SK-N-SH treated with all-trans-retinoic acid at 6 μM for 48 hours (cell line): Measurements from ENCODE around the gene PRKAG2.
A peak's percentile ranks its signal among the peaks of the same experiment; 100 is the strongest.

Experiments
- ATAC-seq: fragments of 200-7000 bp; cut with Tn5 transposase; 3 replicates; pipeline ENCODE4 v1.9.1; 2020; ENCODE audit warnings: mild to moderate bottlenecking, moderate library complexity
- ARNTL ChIP-seq: fragments of 450-650 bp; formaldehyde crosslinking; IDR thresholded peaks from 2 replicates; pipeline ENCODE4 v1.5.0; 2020; ENCODE audit warnings: low read depth, mild to moderate bottlenecking, moderate library complexity, borderline replicate concordance
- CSDC2 ChIP-seq: fragments of 250-450 bp; sonication (Bioruptor Pico); IDR thresholded peaks from 2 replicates; pipeline ENCODE4 v1.5.0; 2020; ENCODE audit warnings: mild to moderate bottlenecking, moderate library complexity
- CSRNP3 ChIP-seq: fragments of 250-450 bp; sonication (Bioruptor Pico); IDR thresholded peaks from 2 replicates; pipeline ENCODE4 v1.5.1; 2021; ENCODE audit warnings: mild to moderate bottlenecking, moderate library complexity
- ESRRG ChIP-seq: fragments of 250-450 bp; sonication (Bioruptor Pico); IDR thresholded peaks from 2 replicates; pipeline ENCODE4 v1.6.1; 2021; ENCODE audit warnings: mild to moderate bottlenecking
- OSR1 ChIP-seq: fragments of 250-450 bp; sonication (Bioruptor Pico); IDR thresholded peaks from 2 replicates; pipeline ENCODE4 v1.8.0; 2022; ENCODE audit warnings: moderate library complexity, mild to moderate bottlenecking, inconsistent platforms
- PATZ1 ChIP-seq: fragments of 250-450 bp; sonication (Bioruptor Pico); IDR thresholded peaks from 2 replicates; pipeline ENCODE4 v1.8.0; 2020; ENCODE audit warnings: mild to moderate bottlenecking, moderate library complexity, borderline replicate concordance
- POU6F1 ChIP-seq: fragments of 250-450 bp; sonication (Bioruptor Pico); IDR thresholded peaks from 2 replicates; pipeline ENCODE4 v1.8.0; 2021; ENCODE audit warnings: low read depth, mild to moderate bottlenecking, moderate library complexity, borderline replicate concordance
- RARB ChIP-seq: fragments of 250-450 bp; sonication (Bioruptor Pico); IDR thresholded peaks from 2 replicates; pipeline ENCODE4 v1.8.0; 2021; ENCODE audit warnings: mild to moderate bottlenecking, moderate library complexity
- SNAI2 ChIP-seq: fragments of 250-450 bp; sonication (Bioruptor Pico); IDR thresholded peaks from 2 replicates; pipeline ENCODE4 v1.5.0; 2020; ENCODE audit warnings: mild to moderate bottlenecking, moderate library complexity
- TCF4 ChIP-seq: fragments of 250-450 bp; sonication (Bioruptor Pico); IDR thresholded peaks from 2 replicates; pipeline ENCODE4 v1.8.0; 2021; ENCODE audit warnings: mild to moderate bottlenecking, moderate library complexity, borderline replicate concordance
- TOX ChIP-seq: fragments of 250-450 bp; sonication (Bioruptor Pico); IDR thresholded peaks from 2 replicates; pipeline ENCODE4 v1.8.0; 2021; ENCODE audit warnings: mild to moderate bottlenecking, moderate library complexity, borderline replicate concordance
- TSHZ2 ChIP-seq: fragments of 250-450 bp; sonication (Bioruptor Pico); IDR thresholded peaks from 2 replicates; pipeline ENCODE4 v1.5.0; 2020; ENCODE audit warnings: mild to moderate bottlenecking, moderate library complexity
- ZC3H10 ChIP-seq: fragments of 250-450 bp; sonication (Bioruptor Pico); IDR thresholded peaks from 2 replicates; pipeline ENCODE4 v1.5.1; 2021; ENCODE audit warnings: mild to moderate bottlenecking, moderate library complexity
- ZFP3 ChIP-seq: fragments of 250-450 bp; sonication (Bioruptor Pico); IDR thresholded peaks from 2 replicates; pipeline ENCODE4 v1.5.0; 2020; ENCODE audit warnings: mild to moderate bottlenecking, moderate library complexity
- ZFP30 ChIP-seq: fragments of 450-650 bp; formaldehyde crosslinking; IDR thresholded peaks from 2 replicates; pipeline ENCODE4 v1.5.0; 2022; ENCODE audit warnings: mild to moderate bottlenecking, moderate library complexity
- ZNF565 ChIP-seq: fragments of 450-650 bp; formaldehyde crosslinking; conservative IDR thresholded peaks from 2 replicates; pipeline ENCODE4 v1.5.0; 2020; ENCODE audit warnings: low read depth, mild to moderate bottlenecking, moderate library complexity
- ZNF70 ChIP-seq: fragments of 450-650 bp; formaldehyde crosslinking; IDR thresholded peaks from 2 replicates; pipeline ENCODE4 v1.5.0; 2020; ENCODE audit warnings: mild to moderate bottlenecking, moderate library complexity
- ZNF8 ChIP-seq: fragments of 450-650 bp; formaldehyde crosslinking; IDR thresholded peaks from 2 replicates; pipeline ENCODE4 v1.5.0; 2020; ENCODE audit warnings: mild to moderate bottlenecking, moderate library complexity

PRKAG2 gene

GRCh38 chr7:151705636-151706276 lies 171.2 kb downstream of the PRKAG2 start:
- peak; percentile 84 for ATAC-seq
- TF ChIP-seq ZNF565 (no peak), ZC3H10 (CRISPR knock-in tag) (no peak), PATZ1 (CRISPR knock-in tag) (no peak), ZNF8 (CRISPR knock-in tag) (no peak), ZFP30 (CRISPR knock-in tag) (no peak), TOX (CRISPR knock-in tag) (no peak), TSHZ2 (CRISPR knock-in tag) (no peak), OSR1 (CRISPR knock-in tag) (no peak), SNAI2 (CRISPR knock-in tag) (no peak), ESRRG (no peak), CSRNP3 (CRISPR knock-in tag) (no peak), TCF4 (CRISPR knock-in tag) (no peak), POU6F1 (no peak), CSDC2 (CRISPR knock-in tag) (no peak), RARB (CRISPR knock-in tag) (no peak)

GRCh38 chr7:151704960-151705635 lies 171.8 kb downstream of the PRKAG2 start:
- TF ChIP-seq TCF4 (CRISPR knock-in tag) (peak; percentile 35; the same call in 1 of the 2 replicates), OSR1 (CRISPR knock-in tag) (no peak)
- TF ChIP-seq, all 23 proteins: peak for 1
- peak; percentile 29 for ATAC-seq

GRCh38 chr7:151704299-151704959 lies 172.5 kb downstream of the PRKAG2 start:
- no peak for TF ChIP-seq ESRRG
- TF ChIP-seq, all 23 proteins: peak for 0
- no peak for ATAC-seq

- no peak for TF ChIP-seq PATZ1 (CRISPR knock-in tag)
- no peak for TF ChIP-seq ZFP3
- TF ChIP-seq TOX (CRISPR knock-in tag): no peak
- no peak for TF ChIP-seq TSHZ2 (CRISPR knock-in tag)
- TF ChIP-seq TCF4 (CRISPR knock-in tag): no peak
- TF ChIP-seq ZC3H10 (CRISPR knock-in tag): no peak
- TF ChIP-seq ZFP30 (CRISPR knock-in tag): no peak
- TF ChIP-seq ARNTL (CRISPR knock-in tag): no peak
- TF ChIP-seq OSR1 (CRISPR knock-in tag): no peak
- TF ChIP-seq ZNF8 (CRISPR knock-in tag): no peak
- no peak for TF ChIP-seq SNAI2 (CRISPR knock-in tag)
- TF ChIP-seq ZNF70 (CRISPR knock-in tag): no peak
- ATAC-seq: no peak
These were observed 174.0 kb downstream of the PRKAG2 start for GRCh38 chr7:151702961-151703360.
